IPS DF 6.9 (cell line): ENCODE measurements around the gene NDC80.
"Not testable (repeated sequence)": the region's sequence is repeated elsewhere in the genome, so short reads cannot be mapped to it uniquely, and the experiment has no call there.

Experiments
- DNase-seq: peaks from one replicate; pipeline ENCODE4 v3.0.0-alpha.2; 2013; ENCODE audit warnings: low read depth, low spot score
- H3K27ac ChIP-seq: one replicate; pipeline ENCODE4 v1.5.1; 2013; ENCODE audit warnings: low read length, control low read depth
- H3K27me3 ChIP-seq: 2 replicates; pipeline ENCODE4 v1.6.1; 2013; ENCODE audit warnings: mild to moderate bottlenecking, low read length; ENCODE audit not compliant: control insufficient read depth, insufficient read depth
- H3K36me3 ChIP-seq: 2 replicates; pipeline ENCODE4 v1.6.1; 2013; ENCODE audit warnings: low read length; ENCODE audit not compliant: control insufficient read depth, insufficient read depth
- H3K4me1 ChIP-seq: 2 replicates; pipeline ENCODE4 v1.6.1; 2013; ENCODE audit warnings: low read length; ENCODE audit not compliant: control insufficient read depth, insufficient read depth
- H3K4me3 ChIP-seq: 2 replicates; pipeline ENCODE4 v1.5.1; 2013; ENCODE audit warnings: mild to moderate bottlenecking, low read length
- H3K9me3 ChIP-seq: 2 replicates; pipeline ENCODE4 v1.6.1; 2013; ENCODE audit warnings: low read length, inconsistent platforms; ENCODE audit not compliant: control insufficient read depth, insufficient read depth
- WGBS: extraction: QIAGEN DNeasy Blood & Tissue Kit; methylation state at CpG from one replicate; pipeline ENCODE4 v1.1.7; 2013; ENCODE audit warnings: mixed read lengths, missing lambda C conversion rate; ENCODE audit not compliant: insufficient read length, insufficient coverage; 5-methylcytosine and 5-hydroxymethylcytosine counted together

The NDC80 gene

DNA sequence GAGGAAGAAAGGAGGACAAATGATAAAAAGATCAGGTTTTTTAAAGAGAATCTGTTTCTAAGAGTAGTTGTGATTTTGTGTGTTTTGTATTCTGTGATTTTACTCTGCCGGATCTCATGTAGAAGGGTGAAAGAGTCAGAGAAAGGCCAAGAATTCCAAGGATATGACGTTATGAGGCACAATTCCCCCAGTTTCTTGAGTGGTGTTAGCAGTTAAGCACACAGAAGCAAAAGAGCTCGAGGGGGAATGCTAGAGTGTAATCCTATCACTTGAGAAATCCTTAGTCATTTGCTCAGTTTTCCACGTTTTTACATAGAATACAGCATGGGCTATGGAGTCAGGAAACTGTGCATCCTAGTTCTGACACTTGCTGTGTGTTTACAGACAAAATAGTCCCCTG lies 34.9 kb upstream of the NDC80 start:
- Histone ChIP-seq H3K27ac (no peak overlapping the region), H3K9me3 (no peaks in the 10 kb centered on the region), H3K27me3 (no peaks in the 10 kb centered on the region), H3K4me1 (no peaks in the 10 kb centered on the region), H3K4me3 (no peak overlapping the region), H3K36me3 (no peaks in the 10 kb centered on the region)
- DNase-seq, result no peak
- no CpG with 5 or more reads among the region's 4 CpGs for WGBS

DNA sequence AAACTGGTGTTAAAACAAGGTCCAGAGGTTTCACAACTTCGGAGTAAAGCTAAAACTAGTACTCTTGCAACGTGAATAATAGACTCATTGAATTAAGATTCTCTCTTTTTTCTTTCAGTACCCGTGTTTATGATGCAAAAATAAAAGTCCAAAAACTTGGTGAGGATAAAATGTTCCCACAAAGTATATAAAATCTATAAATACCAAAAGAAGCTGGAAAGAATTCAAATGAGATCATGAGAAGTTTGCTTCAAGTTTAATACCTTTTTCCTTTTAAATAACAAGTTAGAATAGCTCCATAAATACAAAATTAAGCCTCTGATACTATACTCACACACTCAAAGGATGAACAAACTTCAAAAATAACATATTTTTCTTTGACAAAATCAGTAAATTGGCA lies 34.1 kb upstream of the NDC80 start:
- H3K4me3 ChIP-seq, result no peak overlapping the region
- no peaks in the 10 kb centered on the region for H3K27me3 ChIP-seq
- H3K4me1 ChIP-seq, result no peaks in the 10 kb centered on the region
- no peak overlapping the region for H3K27ac ChIP-seq
- DNase-seq, result no peak
- H3K36me3 ChIP-seq, result no peaks in the 10 kb centered on the region
- WGBS, result no CpG with 5 or more reads among the region's 3 CpGs
- H3K9me3 ChIP-seq, result no peaks in the 10 kb centered on the region

DNA sequence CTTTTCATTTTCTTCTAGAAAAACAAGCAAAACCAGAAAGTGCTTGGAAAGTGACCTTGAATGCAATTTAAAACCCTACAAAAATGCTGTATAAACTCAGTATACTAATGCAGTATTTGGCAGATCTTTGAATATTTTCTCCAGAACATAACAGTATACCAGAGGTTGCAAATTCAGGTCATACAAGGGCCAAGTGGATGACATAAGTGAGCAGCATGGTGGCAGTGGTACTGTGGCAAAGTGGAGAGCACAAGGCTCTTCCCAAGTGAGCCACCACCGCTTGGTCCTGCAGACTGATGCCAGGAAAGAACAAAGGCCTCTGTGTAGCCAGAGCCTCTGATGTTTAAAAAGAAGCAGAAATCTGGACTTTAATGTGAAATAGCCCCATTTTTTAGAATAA lies 33.1 kb upstream of the NDC80 start:
- DNase-seq, result no peak
- no peaks in the 10 kb centered on the region for H3K4me1 ChIP-seq
- no peaks in the 10 kb centered on the region for H3K27me3 ChIP-seq

DNA sequence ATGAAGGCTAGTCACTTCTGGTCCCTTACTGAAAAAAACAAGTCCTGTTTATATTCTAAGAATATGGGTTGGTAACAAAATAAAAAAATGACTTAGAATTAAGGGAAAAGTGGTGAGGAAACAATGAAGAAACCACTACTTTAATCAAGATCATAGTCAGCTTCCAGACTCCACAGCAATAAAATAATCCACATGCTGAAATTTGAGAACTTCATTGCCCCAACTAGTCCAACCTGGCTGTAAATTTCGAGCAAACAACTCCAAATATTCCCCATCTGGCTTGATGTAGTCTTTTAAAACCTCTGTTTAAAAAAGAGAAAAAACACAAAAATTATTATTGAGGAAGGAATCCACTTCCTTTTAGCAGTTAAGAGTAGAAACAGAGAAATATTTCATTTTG lies 32.5 kb upstream of the NDC80 start:
- H3K9me3 ChIP-seq, result no peaks in the 10 kb centered on the region
- DNase-seq, result no peak
- no peaks in the 10 kb centered on the region for H3K27me3 ChIP-seq
- H3K4me3 ChIP-seq, result no peak overlapping the region
- no peaks in the 10 kb centered on the region for H3K36me3 ChIP-seq
- H3K4me1 ChIP-seq, result no peaks in the 10 kb centered on the region
- no peak overlapping the region for H3K27ac ChIP-seq
- no CpG with 5 or more reads among the region's 1 CpG for WGBS

More for the DNA sequence above, 33.1 kb upstream of the NDC80 start:
- no peak overlapping the region for H3K27ac ChIP-seq
- no peak overlapping the region for H3K4me3 ChIP-seq
- no peaks in the 10 kb centered on the region for H3K9me3 ChIP-seq
- no CpG with 5 or more reads among the region's 1 CpG for WGBS
- H3K36me3 ChIP-seq, result no peaks in the 10 kb centered on the region

DNA sequence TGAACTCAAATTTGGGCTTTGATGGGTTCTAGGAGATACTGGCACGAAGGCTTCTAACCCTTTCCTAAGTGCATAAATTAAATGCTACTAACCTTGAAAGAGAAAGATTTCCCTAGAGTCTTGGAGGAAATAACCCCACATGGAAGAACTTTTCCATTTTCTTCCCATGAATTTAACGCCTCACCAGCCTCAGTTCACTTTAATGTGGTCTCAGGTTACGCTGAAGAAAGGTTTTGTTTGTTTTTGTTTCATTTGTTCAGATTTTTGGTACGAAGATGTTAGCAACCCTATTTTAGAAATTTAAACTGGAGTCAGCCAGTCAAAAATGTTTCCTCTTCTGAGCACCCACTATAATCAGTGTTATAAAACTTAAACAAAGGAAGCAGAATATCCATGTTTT lies 30.8 kb upstream of the NDC80 start:
- DNase-seq, result no peak
- no CpG with 5 or more reads among the region's 4 CpGs for WGBS

DNA sequence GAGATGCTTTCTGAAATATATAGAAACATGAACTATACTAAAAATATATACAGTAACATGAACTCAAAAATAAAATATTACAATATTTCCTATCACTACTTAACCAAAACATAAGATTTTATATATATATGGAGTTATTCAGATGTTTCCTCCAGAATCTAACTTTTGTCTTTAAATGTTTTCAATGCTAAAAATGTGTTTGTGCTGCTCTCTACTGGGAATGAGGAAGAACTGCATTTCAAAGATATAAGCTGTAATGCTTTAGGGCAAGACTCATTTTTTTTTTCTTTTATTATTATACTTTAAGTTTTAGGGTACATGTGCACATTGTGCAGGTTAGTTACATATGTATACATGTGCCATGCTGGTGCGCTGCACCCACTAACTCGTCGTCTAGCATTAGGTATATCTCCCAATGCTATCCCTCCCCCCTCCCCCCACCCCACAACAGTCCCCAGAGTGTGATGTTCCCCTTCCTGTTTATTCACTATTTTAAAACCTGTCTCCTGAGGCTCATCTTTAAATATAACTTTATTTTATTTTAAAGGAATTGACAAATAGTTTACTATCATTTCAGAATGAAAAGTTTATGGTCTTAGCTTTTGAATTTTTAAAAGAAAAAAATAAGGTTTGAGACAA lies 29.3 kb upstream of the NDC80 start:
- H3K36me3 ChIP-seq, H3K27me3 ChIP-seq, H3K9me3 ChIP-seq, H3K4me1 ChIP-seq, H3K27ac ChIP-seq, H3K4me3 ChIP-seq, DNase-seq: not testable (repeated sequence)
- no CpG with 5 or more reads among the region's 3 CpGs for WGBS

More for the DNA sequence above, 30.8 kb upstream of the NDC80 start:
- H3K4me1 ChIP-seq, result no peaks in the 10 kb centered on the region
- H3K27ac ChIP-seq, result no peak overlapping the region
- no peaks in the 10 kb centered on the region for H3K9me3 ChIP-seq
- no peak overlapping the region for H3K4me3 ChIP-seq
- H3K36me3 ChIP-seq, result no peaks in the 10 kb centered on the region
- H3K27me3 ChIP-seq, result no peaks in the 10 kb centered on the region

DNA sequence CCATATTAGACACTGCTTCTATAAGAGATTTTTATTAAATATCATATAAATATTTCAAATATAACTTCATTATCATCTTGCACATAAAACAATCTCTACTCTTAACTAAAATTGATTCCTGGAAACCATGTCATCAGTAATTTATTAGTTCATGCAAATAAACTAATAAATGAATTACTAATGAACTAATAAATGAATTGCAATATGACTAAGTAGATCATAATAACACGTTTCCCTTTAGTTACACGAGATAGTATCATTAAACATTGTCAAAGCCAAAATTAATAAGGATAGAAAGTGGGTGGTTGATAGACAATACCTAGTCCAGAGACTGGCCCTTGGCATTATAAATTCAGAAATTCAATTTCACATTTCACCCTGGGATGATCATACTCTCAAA lies 26.2 kb upstream of the NDC80 start:
- no peaks in the 10 kb centered on the region for H3K4me1 ChIP-seq
- H3K4me3 ChIP-seq, result no peak overlapping the region
- H3K27ac ChIP-seq, result no peak overlapping the region
- DNase-seq, result no peak
- H3K9me3 ChIP-seq, result no peaks in the 10 kb centered on the region
- no peaks in the 10 kb centered on the region for H3K27me3 ChIP-seq
- no peaks in the 10 kb centered on the region for H3K36me3 ChIP-seq
- WGBS, result no CpG with 5 or more reads among the region's 2 CpGs

DNA sequence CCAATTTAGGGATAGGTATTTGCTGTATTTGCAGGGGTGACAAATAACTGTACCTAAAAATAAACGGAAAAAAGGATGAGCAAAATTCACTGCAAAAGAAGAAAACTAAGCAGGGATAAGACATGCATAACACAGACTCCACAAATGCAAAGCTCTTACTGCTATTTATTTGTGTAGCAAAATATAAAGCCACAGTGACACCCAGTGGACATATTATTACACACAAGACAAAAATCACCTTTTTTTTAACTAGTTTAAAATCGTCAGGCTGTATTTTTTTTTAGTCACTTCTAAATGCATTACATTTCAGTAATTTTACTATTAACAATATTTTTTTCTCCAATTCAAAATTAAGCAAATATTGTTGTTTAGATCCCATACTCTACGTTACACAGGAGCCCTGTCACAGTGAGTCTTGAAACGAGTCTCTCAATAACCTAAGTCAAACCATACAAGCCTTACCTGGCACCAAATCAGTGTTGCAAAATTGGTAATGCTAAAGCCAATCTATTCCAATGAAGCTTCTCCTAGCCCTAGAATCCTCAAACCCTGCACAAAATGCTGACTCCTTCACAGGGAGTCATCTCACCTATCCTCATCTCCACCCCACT lies 23.8 kb upstream of the NDC80 start:
- WGBS, result no CpG with 5 or more reads among the region's 4 CpGs
- H3K9me3 ChIP-seq, result no peaks in the 10 kb centered on the region
- no peak for DNase-seq

DNA sequence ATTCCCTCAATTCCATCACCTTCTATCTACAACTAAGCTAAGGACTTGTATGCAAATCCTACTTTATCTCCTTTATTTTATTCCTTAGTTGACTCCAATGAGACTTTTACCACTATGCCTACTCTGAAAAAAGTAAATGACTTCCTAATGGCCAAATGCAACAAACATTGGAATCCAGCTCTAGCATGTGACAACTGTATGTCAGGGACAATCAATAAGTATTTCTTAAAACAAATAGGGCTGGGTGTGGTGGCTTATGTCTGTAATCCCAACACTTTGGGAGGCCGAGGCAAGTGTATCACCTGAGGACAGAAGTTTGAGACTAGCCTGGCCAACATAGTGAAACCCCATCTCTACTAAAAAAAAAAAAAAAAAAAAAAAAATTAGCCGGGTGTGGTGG lies 21.9 kb upstream of the NDC80 start:
- WGBS, result no CpG with 5 or more reads among the region's 2 CpGs
- no peaks in the 10 kb centered on the region for H3K9me3 ChIP-seq
- H3K36me3 ChIP-seq, result no peaks in the 10 kb centered on the region
- no peaks in the 10 kb centered on the region for H3K4me1 ChIP-seq
- H3K4me3 ChIP-seq, result no peak overlapping the region
- H3K27me3 ChIP-seq, result no peaks in the 10 kb centered on the region
- no peak for DNase-seq
- H3K27ac ChIP-seq, result no peak overlapping the region

More for the DNA sequence above, 23.8 kb upstream of the NDC80 start:
- H3K27me3 ChIP-seq, result no peaks in the 10 kb centered on the region
- no peaks in the 10 kb centered on the region for H3K4me1 ChIP-seq
- no peak overlapping the region for H3K27ac ChIP-seq
- no peaks in the 10 kb centered on the region for H3K36me3 ChIP-seq
- H3K4me3 ChIP-seq, result no peak overlapping the region

DNA sequence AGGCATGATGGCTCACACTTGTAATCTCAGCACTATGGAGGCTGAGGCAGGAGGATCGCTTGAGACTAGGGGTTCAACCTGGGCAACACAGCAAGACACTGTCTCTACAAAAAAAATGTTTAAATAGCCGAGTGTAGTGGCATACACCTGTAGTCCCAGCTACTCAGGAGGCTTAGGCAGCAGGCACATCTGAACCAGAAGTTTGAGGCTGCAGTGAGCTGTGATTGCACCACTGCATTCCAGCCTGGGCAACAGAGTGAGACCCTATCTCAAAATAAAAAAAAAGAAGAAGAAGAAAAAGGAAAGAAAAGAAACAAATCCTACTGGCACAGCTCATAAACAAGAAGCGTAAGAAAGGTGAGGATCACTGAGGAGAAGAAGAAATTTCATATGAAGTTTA lies 19.9 kb upstream of the NDC80 start:
- no peaks in the 10 kb centered on the region for H3K4me1 ChIP-seq
- DNase-seq, result no peak
- H3K27me3 ChIP-seq, result no peaks in the 10 kb centered on the region
- H3K36me3 ChIP-seq, result no peaks in the 10 kb centered on the region
- WGBS, result no CpG with 5 or more reads among the region's 3 CpGs
- no peak overlapping the region for H3K27ac ChIP-seq
- H3K9me3 ChIP-seq, result no peaks in the 10 kb centered on the region
- H3K4me3 ChIP-seq, result no peak overlapping the region

DNA sequence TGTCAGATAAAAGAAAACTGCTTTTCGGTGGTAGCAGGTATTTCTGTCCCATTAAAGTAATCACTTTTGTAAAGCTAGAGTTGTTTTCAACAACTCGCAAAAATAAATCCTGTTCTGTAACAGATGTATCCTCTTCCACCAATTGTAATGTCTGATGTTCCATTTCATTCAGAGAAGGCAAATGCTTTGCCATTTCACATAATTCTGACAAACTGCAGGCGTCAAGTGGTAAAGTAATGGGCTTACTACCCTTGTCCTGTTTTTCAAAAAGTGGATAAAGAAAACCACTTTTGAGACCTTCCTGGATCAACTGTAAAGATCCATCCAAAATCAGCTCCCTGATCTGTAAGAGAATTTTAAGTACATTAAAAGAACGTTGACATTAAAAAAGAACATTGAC lies 16.7 kb upstream of the NDC80 start:
- H3K27me3 ChIP-seq, result no peaks in the 10 kb centered on the region
- H3K9me3 ChIP-seq, result no peaks in the 10 kb centered on the region
- no peak overlapping the region for H3K4me3 ChIP-seq
- H3K36me3 ChIP-seq, result no peaks in the 10 kb centered on the region
- no peak for DNase-seq
- no peaks in the 10 kb centered on the region for H3K4me1 ChIP-seq
- no CpG with 5 or more reads among the region's 4 CpGs for WGBS
- H3K27ac ChIP-seq, result no peak overlapping the region
